KOPT-K1 (cell line): ENCODE results near the gene SDF2L1.
"Not testable (repeated sequence)": the region's sequence is repeated elsewhere in the genome, so short reads cannot be mapped to it uniquely, and the experiment has no call there.

Source experiments
- H3K27ac ChIP-seq: fragments of 200-600 bp; sonication (generic); 2 replicates; pipeline ENCODE4 v1.5.1; 2016; ENCODE audit warnings: antibody characterized with exemption, mild to moderate bottlenecking, low read depth, low read length; ENCODE audit not compliant: poor library complexity, severe bottlenecking
- H3K36me3 ChIP-seq: fragments of 200-600 bp; sonication (generic); 2 replicates; pipeline ENCODE4 v1.5.1; 2017; ENCODE audit warnings: antibody characterized with exemption, mild to moderate bottlenecking, low read length, moderate library complexity; ENCODE audit not compliant: insufficient read depth
- H3K9me3 ChIP-seq: fragments of 200-600 bp; sonication (generic); 2 replicates; pipeline ENCODE4 v1.5.1; 2017; ENCODE audit warnings: antibody characterized with exemption, low read length, mild to moderate bottlenecking; ENCODE audit not compliant: insufficient read depth, poor library complexity, severe bottlenecking

SDF2L1 gene

DNA sequence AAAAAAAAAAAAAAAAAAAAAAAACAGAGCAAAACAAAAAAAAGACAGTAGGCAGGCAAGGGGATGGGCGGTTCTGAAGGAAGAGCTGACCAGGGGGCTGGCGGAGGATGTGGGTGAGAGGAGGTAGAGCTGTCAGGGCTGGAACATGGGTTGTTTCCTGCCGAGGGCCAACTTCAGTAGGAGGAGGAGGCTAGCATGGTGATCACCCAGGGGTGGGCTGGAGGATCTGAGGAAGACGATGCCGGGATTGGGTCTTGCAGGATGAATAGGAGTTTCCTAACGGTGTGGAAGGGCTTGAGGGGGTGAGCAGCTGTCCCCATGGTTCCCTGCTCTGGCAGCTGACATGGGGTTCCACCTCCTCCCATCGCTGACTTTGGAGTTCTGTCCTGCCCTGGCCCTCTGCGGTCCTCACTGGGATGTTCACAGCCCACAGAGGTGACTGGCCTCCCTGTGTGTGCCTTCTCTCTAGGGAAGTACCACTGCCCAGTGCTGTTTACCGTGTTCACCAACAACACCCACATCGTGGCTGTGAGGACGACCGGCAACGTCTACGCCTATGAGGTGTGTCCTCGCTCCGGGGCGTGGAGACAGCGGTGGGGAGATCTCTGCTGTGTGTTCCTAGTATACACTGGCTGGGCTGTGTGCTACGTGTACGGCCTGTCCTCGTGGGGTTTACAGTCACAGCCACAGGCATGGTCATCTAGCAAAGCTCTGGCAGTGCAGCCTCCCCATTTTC lies 38.9 kb downstream of the SDF2L1 start:
- Histone ChIP-seq H3K9me3 (no peaks in the 10 kb centered on the region), H3K36me3 (peaks cover 54% of the 10 kb centered on the region), H3K27ac (no peak overlapping the region)

DNA sequence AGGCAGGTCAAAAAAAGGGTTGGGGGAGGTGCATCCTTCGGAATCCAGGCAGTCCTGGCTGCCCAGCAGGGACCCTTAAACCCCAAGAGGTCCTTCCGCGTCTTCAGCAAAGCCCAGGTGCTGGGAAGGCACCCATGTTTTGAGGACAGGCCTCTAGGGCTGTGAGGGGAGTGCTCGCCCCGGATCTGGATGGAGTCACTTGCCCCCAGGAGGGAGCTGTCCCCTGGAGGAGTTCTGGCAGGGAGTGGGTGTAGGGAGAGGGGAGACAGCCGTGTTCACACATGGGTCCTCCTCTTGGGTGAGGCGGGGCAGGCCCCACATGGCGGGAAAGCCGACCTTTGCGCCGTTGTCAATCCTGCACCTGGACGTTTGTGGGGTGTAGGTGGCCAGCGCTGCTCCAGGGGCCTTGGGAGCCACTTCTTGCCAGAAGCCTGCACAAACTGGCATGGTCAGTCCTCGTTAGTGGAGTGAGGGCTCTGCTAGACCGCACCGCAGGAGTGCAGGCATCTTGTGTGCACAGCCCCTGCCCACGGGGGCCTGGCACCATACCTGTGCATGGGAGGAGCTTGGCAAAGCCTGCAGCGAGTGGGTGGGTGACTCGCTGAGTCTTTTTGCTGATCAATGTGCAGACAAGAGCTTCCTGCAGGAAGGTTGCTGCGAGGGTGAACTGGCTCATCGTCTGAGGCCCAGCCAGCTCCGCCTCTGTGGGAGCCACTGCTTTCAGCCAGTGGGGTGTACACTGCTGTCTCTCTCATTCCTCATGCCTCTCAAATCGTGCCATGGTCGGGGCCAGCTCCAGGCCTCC lies 39.7 kb downstream of the SDF2L1 start:
- Histone ChIP-seq H3K27ac (no peak overlapping the region), H3K36me3 (peaks cover 59% of the 10 kb centered on the region), H3K9me3 (no peaks in the 10 kb centered on the region)

DNA sequence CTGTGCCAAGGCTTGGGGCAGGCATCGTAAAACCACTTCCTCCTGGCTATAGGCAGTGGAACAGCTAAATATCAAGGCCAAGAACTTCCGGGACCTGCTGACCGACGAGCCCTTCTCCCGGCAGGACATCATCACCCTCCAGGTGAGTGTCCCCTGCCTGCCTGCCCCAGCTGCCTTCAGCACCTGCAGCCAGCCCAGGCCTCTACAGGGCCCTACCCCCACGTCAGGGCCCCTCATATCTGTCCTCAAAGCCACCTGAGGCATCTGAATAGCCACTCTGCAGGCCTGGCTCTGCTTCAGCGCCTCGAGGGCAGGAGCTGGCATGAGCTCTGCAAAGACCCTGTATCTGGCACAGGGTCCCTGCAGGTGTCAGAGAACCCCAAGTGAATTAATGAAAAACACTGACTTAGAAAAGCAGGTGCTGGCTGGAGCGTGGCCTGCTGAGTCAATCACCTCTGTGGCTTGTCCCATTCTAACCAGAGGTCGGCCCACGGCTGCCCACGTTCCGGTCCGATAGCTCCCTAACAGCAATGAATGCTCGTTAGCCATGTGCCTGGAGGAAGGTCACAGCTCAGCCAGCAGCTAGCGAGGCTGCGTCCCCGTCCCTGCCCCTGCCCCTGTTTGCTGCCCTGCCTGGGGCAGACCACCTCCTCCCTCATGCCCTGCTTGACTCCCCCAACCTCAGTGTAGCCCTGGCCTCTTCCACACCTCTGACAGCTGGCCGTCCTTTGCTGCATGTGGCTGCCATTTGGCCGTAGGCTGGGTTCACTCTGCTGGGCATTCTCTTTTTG lies 40.5 kb downstream of the SDF2L1 start:
- H3K27ac ChIP-seq, result no peak overlapping the region
- H3K9me3 ChIP-seq, result no peaks in the 10 kb centered on the region
- H3K36me3 ChIP-seq, result peaks cover 67% of the 10 kb centered on the region

DNA sequence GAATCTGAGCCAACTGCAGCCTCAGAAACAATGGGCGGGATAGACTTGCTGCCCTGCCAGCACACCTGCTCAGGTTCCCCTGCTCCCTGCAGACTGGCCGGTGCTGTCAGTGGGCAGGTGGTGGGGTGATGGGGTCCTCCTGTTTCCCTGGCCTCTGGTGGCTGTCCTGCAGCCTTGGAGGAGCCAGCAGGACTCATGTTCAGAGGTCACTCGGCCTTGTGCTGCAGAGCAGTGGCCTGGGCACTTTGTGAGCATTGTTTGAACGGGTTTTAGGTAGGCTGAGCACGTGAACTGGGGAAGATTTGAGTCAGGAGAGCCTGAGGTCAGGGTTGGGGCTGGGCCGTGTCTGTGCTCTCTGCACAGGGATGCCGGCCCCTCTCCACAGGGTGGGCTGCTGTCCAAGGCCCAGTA lies 41.3 kb downstream of the SDF2L1 start:
- peaks cover 73% of the 10 kb centered on the region for H3K36me3 ChIP-seq

DNA sequence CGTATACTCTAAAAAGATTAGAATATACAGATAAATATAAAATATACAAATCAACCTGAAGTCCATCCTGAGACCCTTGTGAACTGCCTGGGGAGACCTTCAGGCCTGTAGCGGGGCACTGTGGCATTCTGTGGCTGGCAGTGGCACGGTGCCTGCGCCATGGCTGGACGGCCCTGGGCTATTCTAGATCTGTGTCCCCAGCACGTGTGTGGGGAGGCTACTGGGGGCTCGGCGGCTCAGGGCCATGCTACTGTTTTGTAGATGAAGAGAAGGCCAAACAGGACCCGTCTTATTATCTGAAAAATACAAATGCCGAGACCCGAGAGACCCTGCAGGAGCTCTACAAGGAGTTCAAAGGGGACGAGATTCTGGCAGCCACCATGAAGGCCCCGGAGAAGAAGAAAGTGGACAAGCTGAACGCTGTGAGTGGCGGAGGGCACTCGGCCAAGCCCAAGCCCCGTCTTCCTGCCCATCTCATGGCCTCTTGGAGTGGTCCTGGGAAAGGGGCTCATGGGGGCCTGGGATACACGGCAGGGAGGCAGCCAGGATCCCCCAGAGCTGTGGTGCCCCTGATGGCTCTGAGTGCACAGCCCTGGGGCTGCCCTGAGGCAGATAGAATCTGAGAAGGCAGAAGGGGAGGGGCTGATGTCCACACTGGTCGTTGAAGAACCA lies 42.5 kb downstream of the SDF2L1 start:
- Histone ChIP-seq H3K9me3 (no peaks in the 10 kb centered on the region), H3K36me3 (peaks cover 82% of the 10 kb centered on the region), H3K27ac (no peak overlapping the region)

More for the DNA sequence above, 41.3 kb downstream of the SDF2L1 start:
- Histone ChIP-seq H3K27ac (no peak overlapping the region), H3K9me3 (no peaks in the 10 kb centered on the region)

DNA sequence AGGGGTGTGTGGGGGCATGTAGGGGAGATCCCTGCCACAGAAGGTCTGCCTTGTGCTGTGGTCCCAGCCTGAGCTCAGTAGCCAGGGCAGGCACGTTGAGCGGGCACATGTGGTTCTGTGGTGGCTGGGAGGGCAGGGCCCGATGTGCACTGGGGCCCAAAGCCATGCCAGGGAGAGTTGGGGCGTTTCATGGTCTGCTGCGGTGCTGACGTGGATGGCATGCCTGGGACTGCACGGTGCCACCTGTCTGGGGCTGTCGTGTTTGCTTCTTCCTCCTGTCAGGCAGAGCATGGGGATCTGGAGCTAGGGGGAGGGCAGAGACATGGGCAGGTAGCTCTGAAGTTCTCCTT lies 43.0 kb downstream of the SDF2L1 start:
- H3K27ac ChIP-seq, result no peak overlapping the region
- no peaks in the 10 kb centered on the region for H3K9me3 ChIP-seq
- peaks cover 87% of the 10 kb centered on the region for H3K36me3 ChIP-seq

DNA sequence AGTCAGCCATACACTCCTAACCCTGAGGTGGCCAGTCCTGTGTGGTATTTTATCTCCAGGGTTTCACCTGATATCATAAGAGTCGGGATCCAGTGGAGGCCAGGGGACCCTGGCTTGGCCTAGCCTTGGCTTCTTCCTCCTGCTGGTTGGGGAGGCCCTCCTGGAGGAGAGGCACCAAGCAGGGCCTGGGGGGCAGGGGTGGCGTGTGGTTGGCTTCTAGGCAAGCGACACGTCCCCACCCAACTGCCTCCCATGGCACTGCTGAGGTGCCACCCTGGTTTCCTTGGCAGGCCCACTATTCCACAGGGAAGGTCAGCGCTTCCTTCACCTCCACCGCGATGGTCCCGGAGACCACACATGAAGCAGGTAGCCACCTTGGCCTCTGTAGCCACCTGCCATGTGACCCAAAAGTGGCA lies 44.1 kb downstream of the SDF2L1 start:
- Histone ChIP-seq H3K36me3 (peaks cover 90% of the 10 kb centered on the region), H3K27ac (no peak overlapping the region), H3K9me3 (no peaks in the 10 kb centered on the region)

DNA sequence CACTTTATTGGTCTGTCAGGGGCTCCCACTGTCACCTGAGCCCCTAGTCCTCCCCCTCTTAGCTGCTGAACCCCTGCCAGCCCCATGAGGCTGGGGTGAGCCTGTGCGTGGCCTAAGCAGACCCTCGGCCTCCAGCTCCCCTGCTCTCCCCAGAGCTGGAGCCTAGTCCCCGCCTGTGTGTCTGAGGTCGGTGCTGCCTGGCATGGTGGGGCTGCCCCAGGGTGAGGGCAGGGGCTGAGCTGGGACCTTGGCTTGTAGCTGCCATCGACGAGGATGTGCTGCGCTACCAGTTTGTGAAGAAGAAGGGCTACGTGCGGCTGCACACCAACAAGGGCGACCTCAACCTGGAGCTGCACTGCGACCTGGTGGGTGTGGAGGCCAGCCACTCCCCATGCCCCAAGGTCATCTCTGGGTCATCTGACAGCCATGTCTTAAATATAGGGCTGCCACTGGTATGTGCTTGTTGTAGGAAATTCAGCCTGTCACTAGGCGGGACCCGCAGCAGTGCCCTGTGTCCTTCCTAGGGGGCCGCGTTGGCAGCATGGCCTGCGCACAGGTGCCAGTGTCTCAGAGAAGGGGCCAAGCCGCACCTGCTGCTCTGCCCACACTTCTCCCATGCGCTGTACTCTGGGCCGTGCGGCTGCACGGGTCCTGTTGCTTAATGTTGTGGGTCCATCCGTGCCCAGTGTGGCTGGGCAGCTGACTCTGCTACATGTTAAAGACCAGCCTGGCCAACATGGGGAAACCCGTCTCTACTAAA lies 44.7 kb downstream of the SDF2L1 start:
- Histone ChIP-seq H3K27ac (no peak overlapping the region), H3K36me3 (peaks cover 90% of the 10 kb centered on the region), H3K9me3 (no peaks in the 10 kb centered on the region)

DNA sequence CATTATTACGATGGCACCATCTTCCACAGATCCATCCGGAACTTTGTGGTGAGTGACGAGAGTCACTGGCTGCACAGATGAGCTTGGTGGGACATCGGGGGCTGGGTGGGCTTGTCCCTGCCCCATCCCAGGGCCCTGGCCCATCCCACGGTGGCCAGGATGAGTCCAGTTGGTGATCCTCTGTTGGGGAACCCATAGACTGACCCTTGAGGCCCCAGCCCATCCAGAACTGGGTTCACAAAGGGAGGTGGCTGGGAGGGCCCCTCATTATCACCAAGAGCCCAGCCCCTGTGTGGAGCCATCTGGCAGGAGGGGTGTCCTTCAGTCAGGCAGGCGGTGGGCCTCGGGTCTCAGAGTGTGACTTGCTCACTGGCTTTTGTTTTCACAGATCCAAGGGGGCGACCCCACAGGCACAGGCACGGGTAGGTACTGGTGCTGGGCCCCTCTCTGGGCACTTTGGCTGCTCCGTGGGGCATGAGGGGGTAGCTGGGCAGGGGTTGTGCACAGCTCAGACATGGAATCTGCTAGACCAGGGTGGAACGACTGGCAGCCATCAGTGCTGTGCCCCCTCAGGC lies 45.7 kb downstream of the SDF2L1 start:
- H3K36me3 ChIP-seq, result peaks cover 90% of the 10 kb centered on the region
- no peak overlapping the region for H3K27ac ChIP-seq
- H3K9me3 ChIP-seq, result no peaks in the 10 kb centered on the region

DNA sequence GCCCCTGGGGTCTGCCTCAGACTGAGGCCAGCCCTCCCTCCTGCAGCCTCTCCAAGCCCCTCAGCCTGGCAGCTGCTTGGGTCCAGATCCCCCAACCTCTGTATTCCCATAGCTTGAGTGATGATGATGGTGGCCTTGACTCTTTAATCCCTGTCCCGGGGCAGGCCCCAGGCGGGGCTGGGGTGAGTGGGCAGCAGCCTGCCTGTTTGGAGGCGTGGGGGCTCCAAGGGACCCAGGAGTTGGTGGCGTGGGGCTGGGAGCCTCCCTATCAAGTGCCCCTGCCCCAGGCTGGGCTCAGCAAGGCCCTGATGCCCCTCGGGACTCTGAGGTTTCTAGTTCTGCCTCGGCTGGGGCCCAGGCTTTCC lies 46.2 kb downstream of the SDF2L1 start:
- H3K9me3 ChIP-seq, result no peaks in the 10 kb centered on the region
- no peak overlapping the region for H3K27ac ChIP-seq
- peaks cover 90% of the 10 kb centered on the region for H3K36me3 ChIP-seq

DNA sequence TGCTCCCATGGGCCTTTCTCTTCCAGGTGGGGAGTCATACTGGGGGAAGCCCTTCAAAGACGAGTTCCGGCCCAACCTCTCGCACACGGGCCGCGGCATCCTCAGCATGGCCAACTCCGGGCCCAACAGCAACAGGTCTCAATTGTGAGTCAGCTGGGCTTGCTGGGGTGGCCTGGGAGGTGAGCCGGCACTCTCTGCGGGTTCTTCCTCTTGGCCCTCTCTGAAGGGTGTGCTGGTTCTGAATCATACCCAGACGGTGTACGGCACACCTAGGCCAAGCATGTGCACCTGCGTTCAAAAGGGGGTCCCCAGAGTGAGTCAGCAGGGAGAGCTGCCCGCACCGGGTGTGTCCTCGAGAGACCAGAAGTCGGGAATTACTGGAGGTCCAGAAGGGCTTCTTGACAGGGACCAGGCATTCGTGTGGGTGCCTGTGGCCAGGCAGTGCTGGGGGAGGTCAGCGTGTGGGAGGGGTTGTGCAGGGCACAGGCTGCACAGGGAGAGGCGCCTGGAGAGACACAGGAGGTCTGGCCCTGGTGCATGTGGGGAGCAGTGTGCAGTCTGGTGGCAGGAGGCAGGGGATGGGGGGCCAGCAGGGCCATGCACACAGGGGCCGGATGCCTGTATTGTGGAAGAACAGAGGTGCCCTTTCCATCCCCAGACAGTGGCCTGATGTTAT lies 46.7 kb downstream of the SDF2L1 start:
- no peak overlapping the region for H3K27ac ChIP-seq
- H3K9me3 ChIP-seq, result no peaks in the 10 kb centered on the region
- H3K36me3 ChIP-seq, result peaks cover 92% of the 10 kb centered on the region

DNA sequence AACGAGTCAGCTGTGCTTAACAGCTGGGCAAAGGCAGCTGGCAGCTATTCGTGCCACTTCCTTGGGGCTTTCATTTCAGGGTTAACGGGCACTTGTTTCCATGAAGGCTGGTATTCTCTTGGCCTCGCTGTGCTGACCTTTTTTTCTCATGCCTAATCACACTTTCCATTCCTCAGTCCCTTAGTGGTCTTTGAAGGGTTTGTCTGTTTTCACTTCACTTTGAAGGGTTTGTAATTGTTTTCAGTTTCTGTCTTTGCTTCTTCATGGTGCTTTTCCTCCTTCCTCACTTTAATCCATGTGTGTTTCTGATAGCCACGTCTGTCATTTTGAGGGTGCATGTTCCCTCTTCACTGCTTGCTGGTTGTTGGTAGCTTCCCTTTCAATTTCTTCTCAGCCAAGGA lies 48.3 kb downstream of the SDF2L1 start:
- Histone ChIP-seq H3K27ac (no peak overlapping the region), H3K36me3 (peaks cover 97% of the 10 kb centered on the region), H3K9me3 (no peaks in the 10 kb centered on the region)

DNA sequence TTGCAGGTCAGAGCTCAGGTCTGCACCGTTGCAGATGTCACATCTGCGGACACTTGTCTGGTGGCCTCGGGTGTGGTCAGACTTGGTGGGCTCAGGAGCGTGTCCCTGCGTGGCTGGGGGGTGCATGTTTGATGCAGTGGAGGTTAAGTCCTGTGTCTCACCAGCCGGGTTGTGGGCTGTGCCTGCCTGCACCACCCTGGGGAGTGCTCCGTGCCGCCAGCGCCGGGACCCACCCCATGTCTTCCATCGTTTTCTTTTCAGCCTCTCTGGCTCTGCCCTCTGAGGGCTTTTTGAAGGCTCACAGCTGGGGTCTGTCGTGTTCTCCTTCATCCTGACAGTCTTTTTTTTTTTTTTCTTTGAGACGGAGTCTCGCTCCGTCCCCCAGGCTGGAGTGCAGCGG lies 49.7 kb downstream of the SDF2L1 start:
- Histone ChIP-seq H3K27ac (no peak overlapping the region), H3K36me3 (peaks cover 97% of the 10 kb centered on the region), H3K9me3 (no peaks in the 10 kb centered on the region)

DNA sequence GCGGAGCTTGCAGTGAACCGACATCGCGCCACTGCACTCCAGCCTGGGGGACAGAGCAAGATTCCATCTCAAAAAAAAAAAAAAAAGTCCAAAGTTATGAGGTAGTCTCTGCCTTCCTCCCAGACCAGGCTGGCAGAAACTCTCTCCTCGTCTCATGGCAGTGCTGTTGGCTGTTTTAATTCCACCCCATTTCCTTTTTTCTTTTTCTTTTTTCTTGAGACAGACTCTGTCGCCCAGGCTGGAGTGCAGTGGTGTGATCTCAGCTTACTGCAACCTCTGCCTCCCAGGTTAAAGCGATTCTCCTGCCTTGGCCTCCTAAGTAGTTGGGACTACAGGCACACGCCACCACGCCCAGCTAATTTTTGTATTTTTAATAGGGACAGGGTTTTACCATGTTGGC lies 50.8 kb downstream of the SDF2L1 start:
- not testable (repeated sequence) for H3K27ac ChIP-seq, H3K9me3 ChIP-seq
- peaks cover 97% of the 10 kb centered on the region for H3K36me3 ChIP-seq
